ENCODE results near the gene ASB9. TPM values are rescaled to one million over a fixed set of nuclear protein-coding genes. Genes with fewer than 3 reads are reported as not detected.

Gene ASB9
- total RNA-seq, 2 donors from 2014 or later: 1.2 to 2.5 TPM

- DNase-seq (ENCODE audit: low spot score): no peak
- no peak for ATAC-seq (ENCODE audit: insufficient number of reproducible peaks, low FRiP score, low read depth)
- Histone ChIP-seq H3K27ac (no peak overlapping the region), H3K4me3 (no peak overlapping the region), H3K9me3 (no peaks in the 10 kb centered on the region), H3K36me3 (no peaks in the 10 kb centered on the region), H3K4me1 (ENCODE audit: control insufficient read depth in 1 of 2, low read depth in 2 of 2) (no peaks in the 10 kb centered on the region), H3K27me3 (replicated peaks; ENCODE audit: insufficient read depth) (no peaks in the 10 kb centered on the region)
- TF ChIP-seq CTCF (IDR thresholded peaks at IDR 0.05): no peak
These were observed 75.7 kb downstream of the ASB9 start for GRCh38 chrX:15194146-15194545.

Other genes with a start within 250 kb of the ASB9 start
- gene ASB11, start 45.6 kb upstream of the ASB9 start, total RNA-seq: not detected
- 10 to 100 TPM in 1 of 2 donors, 1 to 10 TPM in 1; 7.9 to 10.7 TPM for gene PIGA, start 65.4 kb upstream of the ASB9 start, total RNA-seq
- 10 to 100 TPM in 1 of 2 donors, 1 to 10 TPM in 1; 3.0 to 19.5 TPM for gene VEGFD, start 114.3 kb upstream of the ASB9 start, total RNA-seq
- 10 to 100 TPM; 13.5 to 47.4 TPM for gene PIR, start 223.2 kb upstream of the ASB9 start, total RNA-seq
- 10 to 100 TPM in 1 of 2 donors, 1 to 10 TPM in 1; 6.2 to 10.0 TPM for gene BMX, start 230.7 kb upstream of the ASB9 start, total RNA-seq

Measured in thoracic aorta (tissue), 2 donors.